KOPT-K1 (cell line): ENCODE results near the gene ALPK3.

Experiments used
- H3K27ac ChIP-seq: fragments of 200-600 bp; sonication (generic); 2 replicates; pipeline ENCODE4 v1.5.1; 2016; ENCODE audit warnings: antibody characterized with exemption, mild to moderate bottlenecking, low read depth, low read length; ENCODE audit not compliant: poor library complexity, severe bottlenecking
- H3K36me3 ChIP-seq: fragments of 200-600 bp; sonication (generic); 2 replicates; pipeline ENCODE4 v1.5.1; 2017; ENCODE audit warnings: antibody characterized with exemption, mild to moderate bottlenecking, low read length, moderate library complexity; ENCODE audit not compliant: insufficient read depth
- H3K9me3 ChIP-seq: fragments of 200-600 bp; sonication (generic); 2 replicates; pipeline ENCODE4 v1.5.1; 2017; ENCODE audit warnings: antibody characterized with exemption, low read length, mild to moderate bottlenecking; ENCODE audit not compliant: insufficient read depth, poor library complexity, severe bottlenecking

Gene ALPK3, protein sequence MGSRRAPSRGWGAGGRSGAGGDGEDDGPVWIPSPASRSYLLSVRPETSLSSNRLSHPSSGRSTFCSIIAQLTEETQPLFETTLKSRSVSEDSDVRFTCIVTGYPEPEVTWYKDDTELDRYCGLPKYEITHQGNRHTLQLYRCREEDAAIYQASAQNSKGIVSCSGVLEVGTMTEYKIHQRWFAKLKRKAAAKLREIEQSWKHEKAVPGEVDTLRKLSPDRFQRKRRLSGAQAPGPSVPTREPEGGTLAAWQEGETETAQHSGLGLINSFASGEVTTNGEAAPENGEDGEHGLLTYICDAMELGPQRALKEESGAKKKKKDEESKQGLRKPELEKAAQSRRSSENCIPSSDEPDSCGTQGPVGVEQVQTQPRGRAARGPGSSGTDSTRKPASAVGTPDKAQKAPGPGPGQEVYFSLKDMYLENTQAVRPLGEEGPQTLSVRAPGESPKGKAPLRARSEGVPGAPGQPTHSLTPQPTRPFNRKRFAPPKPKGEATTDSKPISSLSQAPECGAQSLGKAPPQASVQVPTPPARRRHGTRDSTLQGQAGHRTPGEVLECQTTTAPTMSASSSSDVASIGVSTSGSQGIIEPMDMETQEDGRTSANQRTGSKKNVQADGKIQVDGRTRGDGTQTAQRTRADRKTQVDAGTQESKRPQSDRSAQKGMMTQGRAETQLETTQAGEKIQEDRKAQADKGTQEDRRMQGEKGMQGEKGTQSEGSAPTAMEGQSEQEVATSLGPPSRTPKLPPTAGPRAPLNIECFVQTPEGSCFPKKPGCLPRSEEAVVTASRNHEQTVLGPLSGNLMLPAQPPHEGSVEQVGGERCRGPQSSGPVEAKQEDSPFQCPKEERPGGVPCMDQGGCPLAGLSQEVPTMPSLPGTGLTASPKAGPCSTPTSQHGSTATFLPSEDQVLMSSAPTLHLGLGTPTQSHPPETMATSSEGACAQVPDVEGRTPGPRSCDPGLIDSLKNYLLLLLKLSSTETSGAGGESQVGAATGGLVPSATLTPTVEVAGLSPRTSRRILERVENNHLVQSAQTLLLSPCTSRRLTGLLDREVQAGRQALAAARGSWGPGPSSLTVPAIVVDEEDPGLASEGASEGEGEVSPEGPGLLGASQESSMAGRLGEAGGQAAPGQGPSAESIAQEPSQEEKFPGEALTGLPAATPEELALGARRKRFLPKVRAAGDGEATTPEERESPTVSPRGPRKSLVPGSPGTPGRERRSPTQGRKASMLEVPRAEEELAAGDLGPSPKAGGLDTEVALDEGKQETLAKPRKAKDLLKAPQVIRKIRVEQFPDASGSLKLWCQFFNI (N-terminal part only)

DNA sequence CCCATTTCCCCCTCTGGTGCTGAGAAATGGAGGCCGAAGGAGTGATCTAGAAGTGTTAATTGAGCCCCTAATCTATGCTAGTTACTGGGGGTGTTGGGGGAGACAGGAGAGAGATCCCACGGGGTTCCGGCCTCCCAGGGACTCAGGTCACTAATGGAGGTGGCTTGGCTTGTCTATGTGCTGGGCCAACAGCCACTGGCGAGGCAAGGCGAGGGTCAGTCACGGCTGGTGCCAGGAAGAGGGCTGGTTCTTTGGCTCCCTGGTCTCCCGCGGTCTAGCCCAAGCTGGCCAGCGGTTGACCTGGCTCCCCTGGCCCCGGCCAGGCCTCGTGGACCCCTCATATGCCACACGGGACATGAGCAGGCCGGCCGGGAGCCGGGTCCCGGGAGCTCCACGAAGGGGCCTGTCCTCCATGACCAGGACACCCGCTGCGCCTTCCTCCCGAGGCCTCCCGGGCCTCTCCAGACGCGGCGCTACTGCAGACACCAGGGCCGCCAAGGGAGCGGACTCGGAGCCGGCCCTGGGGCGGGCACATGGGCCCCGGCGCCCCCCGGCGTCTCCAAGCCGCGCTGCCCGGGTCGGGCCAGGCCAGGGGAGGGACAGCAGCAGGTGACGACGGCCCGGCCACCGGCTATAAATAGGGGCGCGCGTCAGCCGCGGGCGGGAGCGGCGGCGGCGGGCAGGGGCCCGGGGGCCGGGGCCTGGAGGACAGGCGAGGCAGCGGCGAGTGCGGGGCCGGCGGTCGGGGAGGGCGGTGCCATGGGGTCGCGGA lies at the start of gene ALPK3:
Gene ALPK3 (plus strand): TSS at position 663 of the 772 bp plus-strand sequence. CDS start 97 bp downstream, at position 760.
- Histone ChIP-seq H3K9me3 (no peaks in the 10 kb centered on the region), H3K27ac (peak within 1 kb of the TSS; percentile 21), H3K36me3 (no peaks in the 10 kb centered on the region)

DNA sequence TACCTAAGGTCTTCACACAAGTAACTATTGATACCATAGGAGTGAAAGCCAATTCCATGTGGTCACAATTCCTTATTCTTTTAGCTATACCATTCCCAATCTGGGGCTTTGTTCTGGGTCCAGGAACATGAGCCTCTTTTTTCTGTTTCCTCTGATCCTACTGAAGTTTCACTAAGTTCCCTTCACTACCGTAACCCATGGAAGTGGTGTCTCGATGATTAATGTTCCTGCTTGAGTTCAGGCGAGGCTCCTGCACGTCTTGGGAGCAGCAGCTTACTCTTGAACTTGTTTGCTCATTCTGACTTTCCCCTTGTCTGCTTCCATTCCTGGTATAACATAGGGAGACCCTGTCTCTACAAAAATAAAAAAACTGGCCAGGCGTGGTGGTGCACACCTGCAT lies 45.1 kb upstream of the ALPK3 start:
- H3K36me3 ChIP-seq = peaks cover 62% of the 10 kb centered on the region
- no peak overlapping the region for H3K27ac ChIP-seq
- no peaks in the 10 kb centered on the region for H3K9me3 ChIP-seq

DNA sequence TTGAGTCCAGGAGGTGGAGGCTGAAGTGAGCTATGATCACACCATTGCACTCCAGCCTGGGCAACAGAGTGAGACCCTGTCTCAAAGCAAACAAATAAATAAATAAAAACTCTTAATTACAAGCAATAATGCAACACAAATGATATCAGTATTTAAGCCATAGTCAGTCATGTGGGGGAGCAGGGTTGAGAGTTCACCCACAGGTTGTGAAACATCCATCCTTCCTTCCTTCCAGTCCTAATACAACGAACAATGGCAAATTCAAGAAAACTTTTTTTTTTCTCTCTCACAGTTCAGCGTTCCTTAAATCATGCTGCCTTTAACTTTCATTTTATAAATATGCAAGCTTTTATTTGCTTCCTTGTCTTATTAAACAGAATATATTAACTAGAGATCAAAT lies 44.7 kb upstream of the ALPK3 start:
- Histone ChIP-seq H3K9me3 (no peaks in the 10 kb centered on the region), H3K27ac (no peak overlapping the region), H3K36me3 (peaks cover 58% of the 10 kb centered on the region)

DNA sequence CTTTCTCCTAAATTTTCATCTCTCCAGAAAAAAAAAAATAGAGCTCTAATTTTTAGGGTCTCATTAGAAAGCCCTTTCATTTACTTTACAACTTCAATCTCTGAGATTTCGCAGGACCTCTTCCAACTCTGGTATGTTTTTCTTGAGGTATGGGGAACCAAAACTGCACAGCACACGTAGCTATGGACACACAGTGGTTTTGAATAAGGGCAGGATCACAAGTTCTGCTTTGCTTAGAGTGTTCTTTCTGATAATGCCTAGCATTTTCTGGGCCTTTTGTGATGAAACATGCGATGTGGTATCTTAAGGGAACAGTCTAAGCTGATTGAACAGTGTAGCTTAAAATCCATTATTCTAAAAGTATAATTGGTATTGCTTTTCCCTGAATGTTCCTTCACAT lies 43.4 kb upstream of the ALPK3 start:
- peaks cover 58% of the 10 kb centered on the region for H3K36me3 ChIP-seq

DNA sequence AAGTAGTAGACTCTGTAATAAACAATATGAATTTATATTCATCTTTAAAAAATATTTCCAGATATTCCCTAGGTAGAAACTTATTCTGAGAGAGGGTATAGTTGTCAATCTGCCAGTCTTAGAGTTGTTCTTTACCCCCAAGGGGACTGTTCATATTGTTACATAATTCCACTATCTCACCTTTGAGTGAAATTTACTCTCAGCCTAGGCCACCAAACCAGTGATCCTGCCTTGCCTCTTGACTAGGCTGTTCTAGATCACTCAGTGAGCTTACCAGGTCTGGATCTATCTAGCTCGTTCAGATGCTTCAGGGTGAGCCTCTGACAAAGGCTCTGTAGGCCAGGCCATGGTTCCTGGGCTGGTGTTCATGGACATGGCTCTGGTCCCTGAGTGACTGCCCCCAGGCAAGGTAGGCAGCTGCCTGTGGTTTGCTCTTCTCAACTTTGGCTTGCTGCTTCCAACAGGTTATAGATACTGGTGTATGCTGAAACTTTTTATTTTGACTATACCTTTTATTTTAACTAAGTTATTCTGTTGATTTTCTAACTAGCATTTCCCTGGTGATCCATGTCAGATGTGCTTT lies 41.2 kb upstream of the ALPK3 start:
- no peak overlapping the region for H3K27ac ChIP-seq
- H3K9me3 ChIP-seq = no peaks in the 10 kb centered on the region
- H3K36me3 ChIP-seq = peaks cover 45% of the 10 kb centered on the region

More for the DNA sequence above, 43.4 kb upstream of the ALPK3 start:
- no peaks in the 10 kb centered on the region for H3K9me3 ChIP-seq
- no peak overlapping the region for H3K27ac ChIP-seq

DNA sequence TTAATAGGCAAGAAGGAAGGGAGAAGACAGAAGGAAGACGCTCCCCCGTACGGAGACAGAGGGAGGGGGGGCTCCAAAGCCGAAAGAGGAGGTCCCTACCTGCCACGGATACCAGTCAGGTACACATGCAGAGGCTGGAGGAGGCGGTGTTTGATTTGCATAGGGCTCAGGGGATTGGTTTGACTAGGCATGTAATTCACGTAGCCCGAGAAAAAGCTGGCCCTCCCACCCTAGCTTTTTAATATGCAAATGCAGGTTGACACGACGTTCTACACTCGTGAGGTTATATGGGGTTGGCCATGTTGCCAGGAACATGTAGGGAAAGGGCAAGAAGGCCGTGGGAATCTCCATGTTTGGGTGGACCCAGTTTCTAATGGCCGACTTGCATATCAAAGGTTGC lies 39.0 kb upstream of the ALPK3 start:
- peaks cover 51% of the 10 kb centered on the region for H3K36me3 ChIP-seq
- H3K9me3 ChIP-seq = no peaks in the 10 kb centered on the region
- no peak overlapping the region for H3K27ac ChIP-seq

DNA sequence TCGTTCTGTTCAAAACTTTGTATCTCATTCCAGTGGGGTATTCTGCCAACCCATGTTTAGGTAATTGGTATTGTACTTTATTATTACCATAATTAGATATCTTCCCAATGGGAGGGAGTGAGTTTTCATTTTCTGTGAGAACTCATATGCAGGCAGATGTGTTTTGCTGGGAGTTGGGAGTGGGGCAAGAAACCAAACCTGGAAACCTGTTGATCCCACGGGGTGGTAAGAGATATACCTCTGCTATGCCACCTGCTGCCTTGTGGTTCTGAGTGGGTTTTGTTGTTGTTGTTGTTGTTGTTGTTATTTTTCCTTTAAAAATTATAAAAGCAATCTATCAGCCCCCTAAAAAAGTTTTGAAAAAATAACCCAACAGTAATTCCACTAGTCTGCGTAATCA lies 36.7 kb upstream of the ALPK3 start:
- H3K9me3 ChIP-seq = no peaks in the 10 kb centered on the region
- no peak overlapping the region for H3K27ac ChIP-seq
- H3K36me3 ChIP-seq = peaks cover 56% of the 10 kb centered on the region

DNA sequence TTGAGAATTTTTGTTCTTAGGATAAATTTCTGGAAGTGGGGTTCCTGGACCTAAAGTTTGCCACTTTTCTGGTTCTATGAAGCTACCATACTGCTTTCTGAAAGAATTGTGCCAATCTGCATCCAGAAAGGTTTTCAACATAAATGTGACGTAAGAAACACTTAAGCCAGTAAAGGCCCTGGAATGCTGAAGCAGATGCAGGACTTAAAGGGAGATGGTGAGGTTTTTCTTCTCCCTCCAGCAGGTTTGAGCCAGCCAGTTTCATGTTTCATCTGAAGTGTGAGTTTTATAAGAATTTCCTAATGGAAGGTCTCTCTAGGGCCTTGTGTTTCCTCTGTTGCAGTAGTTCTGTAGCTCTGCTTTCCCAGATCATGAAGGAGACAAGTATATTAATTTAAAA lies 35.7 kb upstream of the ALPK3 start:
- Histone ChIP-seq H3K36me3 (peaks cover 65% of the 10 kb centered on the region), H3K9me3 (no peaks in the 10 kb centered on the region), H3K27ac (no peak overlapping the region)

DNA sequence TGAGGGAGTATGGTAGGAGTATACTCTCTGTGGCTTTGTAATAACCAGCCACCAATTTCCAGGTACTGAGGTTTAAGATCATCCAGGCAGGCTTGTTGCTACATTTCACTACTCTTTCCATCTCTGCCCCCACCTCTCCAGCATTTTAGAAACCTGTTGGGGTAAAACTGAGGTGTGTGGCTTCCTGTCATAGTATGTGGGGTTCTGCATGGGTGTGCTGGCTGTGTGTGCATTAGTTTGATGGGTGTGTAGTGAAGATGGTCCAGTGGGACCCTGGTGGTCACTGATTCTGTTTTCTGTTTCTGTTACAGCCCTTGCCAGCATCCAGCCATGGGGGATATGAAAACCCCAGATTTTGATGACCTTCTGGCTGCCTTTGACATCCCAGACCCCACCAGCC lies 34.8 kb upstream of the ALPK3 start:
- Histone ChIP-seq H3K36me3 (peaks cover 72% of the 10 kb centered on the region), H3K27ac (no peak overlapping the region), H3K9me3 (no peaks in the 10 kb centered on the region)

DNA sequence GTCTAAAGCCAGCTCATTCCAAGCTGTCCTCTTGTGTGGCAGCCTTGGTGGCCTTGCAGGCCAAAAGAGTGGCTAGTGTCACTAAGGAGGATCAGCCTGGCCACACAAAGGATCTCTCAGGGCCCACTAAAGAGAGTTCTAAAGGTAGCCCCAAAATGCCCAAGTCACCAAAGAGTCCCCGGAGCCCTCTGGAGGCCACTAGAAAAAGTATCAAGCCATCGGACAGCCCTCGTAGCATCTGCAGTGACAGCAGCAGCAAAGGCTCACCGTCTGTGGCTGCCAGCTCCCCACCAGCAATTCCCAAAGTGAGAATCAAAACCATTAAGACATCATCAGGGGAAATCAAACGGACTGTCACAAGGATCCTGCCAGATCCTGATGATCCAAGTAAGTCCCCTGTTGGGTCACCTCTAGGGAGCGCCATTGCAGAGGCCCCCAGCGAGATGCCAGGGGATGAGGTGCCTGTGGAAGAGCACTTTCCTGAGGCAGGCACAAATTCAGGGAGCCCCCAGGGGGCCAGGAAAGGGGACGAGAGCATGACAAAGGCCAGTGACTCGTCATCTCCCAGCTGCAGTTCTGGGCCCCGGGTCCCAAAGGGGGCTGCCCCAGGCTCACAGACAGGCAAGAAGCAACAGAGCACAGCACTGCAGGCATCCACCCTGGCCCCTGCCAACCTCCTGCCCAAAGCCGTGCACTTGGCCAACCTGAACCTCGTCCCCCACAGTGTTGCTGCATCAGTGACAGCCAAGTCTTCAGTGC lies 33.5 kb upstream of the ALPK3 start:
- no peaks in the 10 kb centered on the region for H3K9me3 ChIP-seq
- H3K27ac ChIP-seq = no peak overlapping the region
- peaks cover 71% of the 10 kb centered on the region for H3K36me3 ChIP-seq

DNA sequence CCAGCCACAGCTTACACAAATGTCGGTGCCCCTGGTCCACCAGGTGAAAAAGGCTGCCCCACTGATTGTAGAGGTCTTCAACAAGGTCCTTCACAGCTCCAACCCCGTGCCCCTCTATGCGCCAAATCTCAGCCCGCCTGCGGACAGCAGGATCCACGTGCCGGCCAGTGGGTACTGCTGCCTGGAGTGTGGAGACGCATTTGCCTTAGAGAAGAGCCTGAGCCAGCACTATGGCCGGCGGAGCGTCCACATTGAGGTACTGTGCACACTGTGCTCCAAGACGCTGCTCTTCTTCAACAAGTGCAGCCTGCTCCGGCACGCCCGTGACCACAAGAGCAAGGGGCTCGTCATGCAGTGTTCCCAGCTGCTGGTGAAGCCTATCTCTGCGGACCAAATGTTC lies 32.9 kb upstream of the ALPK3 start:
- Histone ChIP-seq H3K27ac (no peak overlapping the region), H3K9me3 (no peaks in the 10 kb centered on the region), H3K36me3 (peaks cover 73% of the 10 kb centered on the region)

DNA sequence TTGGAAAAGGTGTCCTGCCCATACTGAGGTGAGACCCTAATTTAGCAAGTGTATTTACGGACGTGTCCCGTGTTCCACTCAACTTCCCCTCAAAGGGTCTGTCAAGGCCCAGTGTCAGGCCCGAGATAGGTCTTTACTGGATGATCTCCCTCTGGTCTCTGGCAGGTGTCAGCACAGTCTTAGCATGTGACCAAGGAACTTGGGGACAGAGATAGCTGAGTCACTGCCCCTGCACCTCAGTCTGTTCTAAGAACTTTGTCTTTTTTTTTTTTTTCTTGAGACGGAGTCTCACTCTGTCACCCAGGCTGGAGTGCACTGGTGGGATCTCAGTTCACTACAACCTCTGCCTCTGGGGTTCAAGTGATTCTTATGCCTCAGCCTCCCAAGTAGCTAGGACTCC lies 32.1 kb upstream of the ALPK3 start:
- Histone ChIP-seq H3K36me3 (peaks cover 67% of the 10 kb centered on the region), H3K27ac (no peak overlapping the region)

DNA sequence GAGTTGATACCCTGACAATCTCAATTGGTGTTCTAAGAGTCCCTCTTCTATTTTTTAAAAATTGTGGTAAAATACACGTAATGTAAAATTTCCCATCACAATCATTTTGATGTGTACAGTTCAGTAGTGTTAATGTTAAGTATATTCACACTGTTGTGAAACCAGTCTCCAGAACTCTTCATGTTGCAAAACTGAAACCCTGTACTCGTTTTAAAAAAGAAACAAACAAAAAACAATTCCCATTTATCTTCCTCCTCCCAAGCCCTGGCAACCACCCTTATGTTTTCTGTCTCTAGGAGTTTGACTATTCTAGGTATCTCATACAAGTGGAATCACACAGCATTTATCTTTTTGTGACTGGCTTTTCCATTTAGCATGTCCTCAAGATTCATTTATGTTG lies 28.7 kb upstream of the ALPK3 start:
- Histone ChIP-seq H3K36me3 (peaks cover 84% of the 10 kb centered on the region), H3K9me3 (no peaks in the 10 kb centered on the region), H3K27ac (no peak overlapping the region)

More for the DNA sequence above, 32.1 kb upstream of the ALPK3 start:
- no peaks in the 10 kb centered on the region for H3K9me3 ChIP-seq
